Neural crest cell (in vitro differentiated cells): ENCODE results near the gene GPHN. TPM values are rescaled to one million over a fixed set of nuclear protein-coding genes. Genes with fewer than 3 reads are reported as not detected.

Source experiments
- DNase-seq: peaks from one replicate; pipeline ENCODE4 v3.0.0; 2021; ENCODE audit warnings: low read depth, mixed read lengths, low spot score
- H3K27ac Mint-ChIP-seq: one replicate; pipeline ENCODE4 v1.8.0; 2021; ENCODE audit warnings: mild to moderate bottlenecking, mixed read lengths; ENCODE audit not compliant: unreplicated experiment
- H3K27me3 Mint-ChIP-seq: 2 replicates; pipeline ENCODE4 v1.8.0; 2021; ENCODE audit warnings: low read depth, mild to moderate bottlenecking, mixed read lengths
- H3K36me3 Mint-ChIP-seq: 2 replicates; pipeline ENCODE4 v1.8.0; 2021; ENCODE audit warnings: low read depth, mild to moderate bottlenecking, mixed read lengths
- H3K4me1 Mint-ChIP-seq: 2 replicates; pipeline ENCODE4 v1.8.0; 2021; ENCODE audit warnings: mixed read lengths
- H3K4me3 Mint-ChIP-seq: one replicate; pipeline ENCODE4 v1.8.0; 2021; ENCODE audit warnings: mild to moderate bottlenecking, mixed read lengths
- H3K9me3 Mint-ChIP-seq: 2 replicates; pipeline ENCODE4 v1.8.0; 2021; ENCODE audit warnings: mixed read lengths
- CTCF ChIP-seq: fragments of 200-600 bp; sonication (generic); conservative IDR thresholded peaks from 2 replicates; pipeline ENCODE4 v1.5.0; 2021; ENCODE audit warnings: antibody characterized with exemption, mild to moderate bottlenecking
- total RNA-seq: library from RNA; stranded (reverse); gene quantifications from 2 replicates; pipeline ENCODE4 v1.2.1, GENCODE V29; 2021

The GPHN gene
- total RNA-seq, 1 donor from 2014 or later: 43.5 TPM

- DNase-seq: no peak
- no peaks in the 10 kb centered on the region for H3K9me3 Mint-ChIP-seq
- H3K27me3 Mint-ChIP-seq: no peaks in the 10 kb centered on the region
- peaks cover 6% of the 10 kb centered on the region for H3K4me1 Mint-ChIP-seq
- no peak overlapping the region for H3K4me3 Mint-ChIP-seq
- no peaks in the 10 kb centered on the region for H3K36me3 Mint-ChIP-seq
- TF ChIP-seq CTCF: no peak
- H3K27ac Mint-ChIP-seq: no peak overlapping the region
Observed at GRCh38 chr14:67221982-67222328, 714.0 kb downstream of the GPHN start.

DNA sequence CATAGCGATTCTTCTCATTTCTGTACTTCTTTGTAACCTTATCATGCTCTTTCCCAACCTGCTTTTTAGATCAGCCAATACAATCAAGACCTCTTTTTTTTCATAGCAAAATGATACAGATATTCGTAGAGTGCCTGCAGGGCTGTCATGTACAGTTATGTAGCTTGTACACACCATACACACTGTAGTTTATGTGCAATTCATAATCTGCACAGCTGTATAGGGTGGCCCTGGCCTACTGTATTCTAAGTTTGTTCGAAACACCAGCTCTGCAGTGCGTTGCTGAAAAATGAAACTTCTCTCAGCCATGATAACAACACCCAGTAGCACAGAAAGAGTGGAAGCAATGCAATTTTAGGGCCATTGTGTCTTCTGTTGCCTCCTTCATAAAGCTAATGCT, 717.6 kb downstream of the GPHN start:
- Mint-ChIP-seq H3K4me1 (peaks cover 6% of the 10 kb centered on the region), H3K27me3 (no peaks in the 10 kb centered on the region), H3K36me3 (no peaks in the 10 kb centered on the region), H3K4me3 (no peak overlapping the region), H3K9me3 (no peaks in the 10 kb centered on the region), H3K27ac (no peak overlapping the region)
- no peak for TF ChIP-seq CTCF
- DNase-seq: no peak

DNA sequence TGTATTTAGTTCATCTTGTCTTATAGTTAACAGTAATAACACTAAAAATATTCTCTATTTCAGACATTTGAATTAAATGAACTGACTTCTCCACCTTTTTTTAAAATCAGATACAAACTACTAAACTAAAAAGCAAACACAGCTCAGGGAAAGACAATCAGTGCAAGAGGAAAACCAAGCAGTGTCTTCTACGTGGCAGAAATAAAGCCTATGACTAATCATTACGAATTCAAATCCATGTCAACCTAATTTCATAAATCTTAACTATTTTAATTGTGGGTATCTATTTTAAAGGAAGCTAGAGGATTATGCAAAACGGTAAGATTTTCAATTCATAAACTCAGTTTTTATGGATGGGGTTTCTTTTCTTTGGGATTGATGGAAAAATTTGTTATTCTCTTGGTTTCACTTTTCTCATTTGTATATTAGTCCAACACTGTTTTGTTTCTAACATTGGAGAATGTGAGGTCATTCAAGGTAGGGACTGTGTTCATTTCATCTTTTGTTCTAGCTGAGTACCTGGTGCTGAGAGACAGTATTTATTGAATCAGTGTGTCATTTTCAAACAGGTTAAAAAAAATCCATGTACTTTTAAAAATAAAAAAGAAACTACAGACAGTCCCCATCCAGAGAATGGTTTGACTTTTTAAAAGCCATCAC, 720.5 kb downstream of the GPHN start:
- Mint-ChIP-seq H3K4me3 (no peak overlapping the region), H3K9me3 (no peaks in the 10 kb centered on the region), H3K27ac (no peak overlapping the region), H3K4me1 (peaks cover 6% of the 10 kb centered on the region), H3K36me3 (no peaks in the 10 kb centered on the region), H3K27me3 (no peaks in the 10 kb centered on the region)
- DNase-seq: no peak
- TF ChIP-seq CTCF: no peak

Other genes with a start within 250 kb of the GPHN start
- not detected in 2 replicates for gene CCDC196, start 21.8 kb upstream of the GPHN start, total RNA-seq